Putamen (tissue), 1 donor: Measurements from ENCODE around the gene FBXO10.

Source experiments
- DNase-seq: peaks from one replicate; pipeline ENCODE4 v3.0.0-alpha.2; 2016; ENCODE audit warnings: low spot score

The FBXO10 gene

GRCh38 chr9:37593883-37594448 is 17.8 kb upstream of the FBXO10 start:
- DNase-seq, result no peak

DNA sequence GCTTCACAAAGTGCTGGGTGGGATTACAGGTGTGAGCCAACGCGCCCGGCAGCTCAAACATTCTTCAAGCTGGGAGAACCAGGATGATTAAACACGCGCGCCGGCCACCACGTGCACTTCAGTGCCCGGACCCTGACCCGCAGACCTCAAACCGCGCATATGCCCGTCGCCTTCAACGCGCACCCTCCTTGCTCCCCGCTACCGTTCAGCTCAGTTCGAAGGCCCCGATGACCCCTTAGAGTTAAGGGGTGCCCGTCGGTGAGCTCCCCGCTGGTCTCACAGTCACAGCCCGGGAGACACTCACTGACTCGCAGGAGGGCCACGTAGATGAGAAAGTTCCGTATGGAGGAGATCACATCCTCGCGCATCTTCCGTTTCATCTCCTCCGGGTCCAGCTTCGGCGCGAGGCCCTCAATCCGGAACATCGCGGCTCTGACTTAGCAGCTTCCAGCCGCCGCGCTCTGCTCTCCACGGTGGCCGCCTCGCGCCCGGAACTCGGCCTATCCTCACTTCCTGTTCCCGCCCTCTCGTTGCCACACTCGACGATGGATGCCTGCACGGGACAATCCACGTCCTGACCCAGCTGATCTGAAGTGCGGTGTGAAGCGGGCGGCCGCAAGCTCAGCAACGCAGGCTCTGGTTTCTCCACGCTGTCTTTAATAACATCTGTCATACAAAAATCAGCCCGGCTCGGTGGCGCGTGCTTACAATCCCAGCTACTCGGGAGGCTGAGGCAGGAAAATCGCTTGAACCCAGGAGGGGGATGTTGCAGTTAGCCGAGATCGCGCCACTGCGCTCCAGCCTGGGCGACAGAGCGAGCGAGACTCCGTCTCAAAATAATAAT is 16.1 kb upstream of the FBXO10 start, which contains the start of gene TOMM5:
Gene TOMM5, minus strand, starts transcription at position 490 of the 844 bp plus-strand sequence. Its CDS starts 65 bp downstream, at position 425.
- DNase-seq, result peak; percentile 90

GRCh38 chr9:37587521-37587920 is 11.3 kb upstream of the FBXO10 start:
- no peak for DNase-seq

DNA sequence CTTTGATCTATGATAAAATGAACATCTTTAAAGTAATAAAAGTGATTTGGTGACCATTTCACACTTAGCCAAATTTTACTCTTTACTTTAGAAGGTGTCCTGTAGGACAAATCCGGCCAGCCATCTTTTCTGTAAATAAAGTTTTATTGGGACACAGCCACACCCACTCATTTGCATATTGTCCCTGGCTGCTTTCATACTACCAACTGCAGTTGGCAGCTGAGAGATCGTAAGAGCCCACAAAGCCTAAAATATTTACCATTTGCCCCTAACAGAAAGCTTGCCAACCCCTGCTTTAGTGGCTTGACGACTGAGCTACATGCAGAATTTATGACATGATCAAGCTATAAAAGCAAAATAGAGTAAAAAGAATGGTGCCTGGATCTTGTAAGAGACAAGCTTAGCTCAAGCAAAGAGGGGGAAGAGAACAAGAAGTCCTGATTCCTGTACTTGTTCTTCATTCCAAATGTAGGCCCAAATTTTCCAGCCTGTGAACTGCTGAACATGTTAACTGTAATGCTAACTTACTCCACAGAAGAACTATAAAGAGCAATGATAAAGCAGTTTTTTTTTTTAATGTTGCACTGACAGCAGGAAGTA is 7.4 kb upstream of the FBXO10 start:
- no peak for DNase-seq

DNA sequence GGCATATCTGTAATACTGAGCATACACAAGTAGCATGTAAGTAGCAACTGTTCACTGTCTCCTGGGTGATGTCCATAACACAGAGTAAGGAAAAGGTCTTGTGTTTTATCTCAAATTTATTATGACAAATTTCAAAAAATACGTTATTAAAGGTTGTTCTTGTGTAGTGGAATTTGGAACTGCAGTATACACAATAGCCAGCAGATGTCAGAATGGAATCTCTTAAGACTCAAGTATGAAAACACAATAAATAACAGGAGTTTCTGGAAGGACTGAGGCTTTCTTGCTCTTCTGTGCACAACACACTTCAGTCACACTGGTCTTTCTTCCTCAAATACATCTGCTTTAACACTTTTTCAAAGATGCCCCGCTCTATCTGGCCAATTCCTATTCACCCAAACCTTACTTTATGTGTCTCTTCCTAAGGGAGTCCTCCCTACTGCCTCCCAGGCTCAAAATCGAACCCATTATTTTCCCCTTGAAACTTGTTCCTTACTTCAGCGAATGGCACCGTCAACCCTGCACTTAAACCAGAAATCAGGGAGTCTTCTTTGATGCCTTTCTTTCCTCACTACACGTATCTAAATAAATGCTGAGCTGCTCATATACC is 6.5 kb upstream of the FBXO10 start:
- DNase-seq, result no peak

DNA sequence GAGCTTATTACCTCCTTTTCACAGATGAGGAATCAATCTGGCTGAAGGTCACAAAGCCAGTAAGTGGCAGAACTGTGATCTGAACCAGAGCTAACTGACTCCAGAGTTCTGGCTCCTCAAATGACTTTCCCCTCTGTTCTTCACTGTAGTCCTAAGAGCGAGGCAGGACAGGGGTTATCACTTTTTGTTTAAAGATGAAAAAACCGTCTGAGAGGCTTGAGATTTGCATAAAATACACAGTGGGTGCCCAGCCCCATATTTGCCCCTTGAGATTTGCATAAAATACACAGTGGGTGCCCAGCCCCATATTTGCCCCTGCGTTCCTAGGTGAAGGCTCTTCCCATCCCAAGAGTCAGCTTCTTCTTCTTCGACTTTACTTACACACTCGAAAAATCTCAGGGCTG is 667 bp downstream of the FBXO10 start:
- DNase-seq, result no peak

GRCh38 chr9:37575001-37575400 is 1.2 kb downstream of the FBXO10 start:
- no peak for DNase-seq

GRCh38 chr9:37574241-37574721 is 1.9 kb downstream of the FBXO10 start:
- no peak for DNase-seq

DNA sequence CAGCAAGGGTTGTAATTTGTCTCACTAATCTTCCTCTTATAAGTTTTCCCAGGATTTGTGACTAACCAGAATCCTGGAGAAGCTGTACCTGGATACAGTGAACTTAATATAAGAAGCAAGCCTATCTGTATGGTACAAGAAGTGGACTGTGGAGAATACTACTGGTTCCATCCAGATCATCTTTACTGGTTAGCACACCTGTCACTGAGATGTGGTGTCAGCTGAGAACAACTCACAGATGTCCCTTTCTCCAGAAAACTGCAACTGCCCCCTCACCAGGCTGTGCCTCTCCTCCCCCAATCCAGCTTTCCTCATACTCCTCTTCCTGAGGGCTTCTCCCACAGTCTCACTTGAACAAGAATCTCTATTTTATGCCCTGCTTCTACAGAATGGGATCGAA is 4.9 kb downstream of the FBXO10 start:
- no peak for DNase-seq

GRCh38 chr9:37566716-37567115 is 9.5 kb downstream of the FBXO10 start:
- DNase-seq, result no peak

- DNase-seq, result no peak
Measured at GRCh38 chr9:37565661-37566618, 10.2 kb downstream of the FBXO10 start.

DNA sequence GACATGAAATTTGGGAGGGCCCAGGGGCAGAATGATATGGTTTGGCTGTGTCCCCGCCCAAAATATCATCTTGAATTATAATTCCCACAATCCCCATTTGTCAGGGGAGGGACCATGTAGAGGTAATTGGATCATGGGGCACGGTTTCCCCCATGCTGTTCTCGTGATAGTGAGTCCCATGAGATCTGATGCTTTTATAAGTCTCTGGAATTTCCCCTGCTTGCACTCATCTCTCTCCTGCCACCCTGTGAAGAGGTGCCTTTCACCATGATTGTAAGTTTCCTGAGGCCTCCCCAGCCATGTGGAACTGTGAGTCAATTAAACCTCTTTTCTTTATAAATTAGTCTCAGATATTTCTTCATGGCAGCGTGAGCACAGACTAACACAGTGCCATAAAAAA is 11.3 kb downstream of the FBXO10 start:
- no peak for DNase-seq

DNA sequence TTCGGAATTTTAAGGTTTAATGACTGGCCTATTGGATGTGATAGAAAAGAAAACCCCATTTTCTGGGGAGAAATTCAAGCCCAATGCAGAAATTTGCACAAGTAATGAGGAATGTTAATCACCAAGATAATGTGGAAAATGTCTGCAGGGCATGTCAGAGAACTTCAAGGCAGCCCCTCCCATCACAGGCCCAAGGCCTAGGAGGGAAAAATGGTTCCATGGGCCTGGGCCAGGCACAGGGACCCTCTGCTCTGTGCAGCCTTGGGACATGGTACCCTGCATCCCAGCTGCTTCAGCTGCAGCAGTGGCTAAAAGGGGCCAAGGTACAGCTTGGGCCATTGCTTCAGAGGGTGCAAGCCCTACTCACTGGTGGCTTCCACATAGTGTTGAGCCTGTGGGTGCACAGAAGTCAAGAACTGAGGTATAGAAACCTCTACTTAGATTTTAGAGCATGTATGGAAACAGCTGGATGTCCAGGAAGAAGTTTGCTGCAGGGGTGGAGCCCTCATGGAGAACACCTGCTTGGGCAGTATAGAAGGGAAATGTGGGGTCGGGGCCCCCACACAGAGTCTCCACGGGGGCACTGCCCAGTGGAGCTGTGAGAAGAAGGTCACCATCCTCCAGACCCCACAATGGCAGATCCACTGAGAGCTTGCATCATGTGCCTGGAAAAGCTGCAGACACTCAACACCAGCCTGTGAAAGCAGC is 12.2 kb downstream of the FBXO10 start:
- no peak for DNase-seq

DNA sequence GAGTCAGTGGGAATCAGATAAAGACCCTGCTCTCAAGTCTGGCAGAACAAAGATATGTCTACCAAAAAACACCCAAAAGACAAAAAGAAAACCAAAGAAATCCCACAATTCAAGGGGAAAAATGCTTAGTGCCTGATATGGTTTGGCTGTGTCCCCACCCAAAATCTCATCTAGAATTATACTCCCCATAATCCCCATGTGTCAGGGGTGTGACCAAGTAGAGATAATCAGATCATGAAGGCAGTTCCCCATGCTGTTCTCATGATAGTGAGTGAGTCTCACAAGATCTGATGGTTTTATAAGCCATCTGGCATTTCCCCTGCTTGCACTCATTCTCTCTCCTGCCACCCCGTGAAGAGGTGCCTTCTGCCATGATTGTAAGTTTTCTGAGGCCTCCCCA is 13.4 kb downstream of the FBXO10 start:
- DNase-seq, result no peak

GRCh38 chr9:37561682-37562081 is 14.5 kb downstream of the FBXO10 start:
- no peak for DNase-seq

DNA sequence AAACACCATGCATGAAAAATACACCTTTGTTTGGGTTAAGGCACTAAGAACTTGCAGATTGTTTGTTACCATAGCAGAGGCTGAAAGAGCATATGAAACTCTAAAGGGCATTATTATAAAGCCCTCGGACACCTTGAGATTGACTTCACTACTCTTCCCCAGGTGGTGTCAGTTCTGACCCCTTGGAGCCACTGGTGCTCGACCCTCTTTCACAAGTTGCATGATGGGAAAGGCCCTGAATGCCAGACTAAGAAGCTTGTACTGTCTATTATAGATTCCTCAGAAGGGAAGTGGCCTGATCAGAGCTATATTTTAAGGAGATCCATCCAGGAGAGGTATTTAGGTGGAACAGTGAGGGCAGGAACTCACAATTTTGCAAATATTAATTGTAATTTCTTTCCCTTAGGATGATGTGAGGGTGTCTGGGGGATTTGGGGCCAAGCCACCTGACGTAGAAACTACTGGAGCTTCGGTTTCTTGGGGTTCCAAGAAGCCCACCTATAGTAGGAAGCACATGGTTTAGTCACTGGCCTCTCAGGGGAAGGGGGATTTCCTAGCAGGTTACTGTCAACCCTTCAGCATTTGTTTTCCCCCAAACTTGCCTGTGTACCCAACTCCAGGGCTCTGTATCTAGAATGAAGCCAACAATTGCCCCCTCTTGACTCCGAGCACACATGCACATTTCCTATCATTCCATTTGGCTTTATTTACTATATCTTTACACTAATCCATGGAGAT is 16.2 kb downstream of the FBXO10 start:
- no peak for DNase-seq

- no peak for DNase-seq
Measured at GRCh38 chr9:37559125-37559524, 17.1 kb downstream of the FBXO10 start.

GRCh38 chr9:37555786-37556185 is 20.4 kb downstream of the FBXO10 start:
- DNase-seq, result no peak

DNA sequence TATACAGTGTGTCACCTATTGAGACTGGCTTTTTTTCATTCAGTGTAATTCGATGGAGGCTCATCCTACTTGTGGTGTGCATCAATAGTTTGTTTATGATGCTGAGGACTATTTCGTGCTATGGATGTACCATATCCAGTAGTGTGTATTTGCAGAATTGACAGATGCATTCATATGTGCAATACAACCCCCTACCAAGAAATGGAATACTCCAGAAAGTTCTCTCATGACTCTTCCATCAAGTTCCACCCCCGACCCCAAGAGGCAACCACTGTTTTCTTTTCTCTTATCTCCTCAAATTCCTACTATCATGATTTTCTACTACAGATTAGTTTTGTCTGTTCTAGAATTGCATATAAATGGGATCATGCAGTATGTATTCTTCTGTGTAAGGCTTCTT is 21.9 kb downstream of the FBXO10 start:
- DNase-seq, result no peak

GRCh38 chr9:37551888-37552287 is 24.3 kb downstream of the FBXO10 start:
- no peak for DNase-seq
